ENCODE measurements around the gene RNF40. TPM values are rescaled to one million over a fixed set of nuclear protein-coding genes. Genes with fewer than 3 reads are reported as not detected.

The RNF40 gene
- total RNA-seq, 1 donor = 98.0 TPM

- peak in 1 of 3 donors; percentile 60 for DNase-seq (ENCODE audit: low read depth in 2 of 3, low spot score in 2 of 3)
Measured at GRCh38 chr16:30761427-30761927, 645 bp upstream of the RNF40 start.

- DNase-seq (ENCODE audit: low read depth in 2 of 3, low spot score in 2 of 3) = no peak
Measured at GRCh38 chr16:30762991-30763725, 1.0 kb downstream of the RNF40 start.

DNA sequence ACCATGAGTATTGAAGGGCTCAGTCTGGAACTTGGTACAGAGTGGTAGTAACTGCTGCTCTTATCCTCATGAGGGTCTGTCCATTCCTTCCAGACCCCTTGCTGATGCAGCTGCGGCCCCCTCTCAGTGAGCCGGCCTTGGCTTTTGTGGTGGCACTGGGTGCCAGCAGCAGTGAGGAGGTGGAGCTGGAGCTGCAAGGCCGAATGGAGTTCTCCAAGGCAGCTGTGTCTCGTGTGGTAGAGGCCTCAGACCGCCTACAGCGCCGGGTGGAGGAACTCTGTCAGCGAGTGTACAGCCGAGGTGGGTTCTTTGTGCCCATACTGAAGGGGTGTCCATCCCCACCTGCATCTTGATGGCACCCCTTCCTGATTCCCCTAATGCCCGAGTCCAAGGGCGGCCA lies 2.0 kb downstream of the RNF40 start:
- DNase-seq (ENCODE audit: low read depth in 2 of 3, low spot score in 2 of 3) = no peak

DNA sequence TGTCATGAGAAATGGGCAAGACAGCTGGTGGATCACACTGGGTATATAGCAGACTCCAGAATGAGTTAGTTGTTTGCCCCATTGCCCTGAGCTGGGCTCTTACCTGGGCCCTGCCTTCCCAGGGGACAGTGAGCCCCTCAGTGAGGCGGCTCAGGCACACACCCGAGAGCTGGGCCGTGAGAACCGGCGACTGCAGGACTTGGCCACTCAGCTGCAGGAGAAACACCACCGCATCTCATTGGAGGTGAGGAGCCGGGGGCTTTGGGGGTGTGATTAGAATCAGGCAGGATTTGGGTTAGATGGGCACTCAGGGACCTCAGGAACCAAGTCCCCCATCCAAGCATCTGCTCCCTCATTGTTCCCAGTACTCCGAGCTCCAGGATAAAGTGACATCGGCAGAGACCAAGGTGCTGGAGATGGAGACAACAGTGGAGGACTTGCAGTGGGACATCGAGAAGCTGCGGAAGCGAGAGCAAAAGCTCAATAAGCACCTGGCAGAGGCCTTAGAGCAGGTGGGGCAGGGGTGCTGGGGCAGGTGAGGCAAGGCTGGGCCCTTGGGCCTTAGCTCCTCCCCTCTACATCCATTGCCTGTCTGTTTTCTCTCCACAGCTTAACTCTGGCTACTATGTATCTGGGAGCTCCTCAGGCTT lies 2.8 kb downstream of the RNF40 start:
- DNase-seq (ENCODE audit: low read depth in 2 of 3, low spot score in 2 of 3) = no peak

DNA sequence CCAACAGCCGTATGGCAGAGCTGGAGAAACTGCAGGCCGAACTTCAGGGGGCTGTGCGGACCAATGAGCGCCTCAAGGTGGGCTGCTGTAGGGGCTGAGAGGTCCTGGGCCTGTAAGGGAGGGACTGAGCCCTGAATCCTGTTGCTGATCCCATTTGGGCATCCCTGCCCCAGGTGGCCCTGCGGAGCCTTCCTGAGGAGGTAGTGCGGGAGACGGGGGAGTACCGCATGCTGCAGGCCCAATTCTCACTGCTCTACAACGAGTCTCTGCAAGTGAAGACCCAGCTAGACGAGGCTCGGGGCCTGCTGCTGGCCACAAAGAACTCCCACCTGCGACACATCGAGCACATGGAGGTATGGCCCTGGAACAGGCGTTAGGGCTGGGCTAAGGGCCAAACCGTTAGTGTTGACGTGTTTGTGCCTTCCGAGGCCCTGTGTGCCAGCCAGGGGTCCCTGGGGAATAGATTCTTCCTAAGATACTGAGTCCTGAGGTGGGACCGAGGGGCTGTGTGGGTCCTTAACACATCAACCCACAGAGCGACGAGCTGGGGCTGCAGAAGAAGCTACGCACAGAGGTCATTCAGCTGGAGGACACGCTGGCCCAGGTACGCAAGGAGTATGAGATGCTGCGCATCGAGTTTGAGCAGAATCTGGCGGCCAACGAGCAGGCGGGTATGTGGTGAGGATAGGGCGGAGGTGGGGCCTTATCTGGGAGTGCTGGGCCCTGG lies 4.2 kb downstream of the RNF40 start:
- no peak for DNase-seq (ENCODE audit: low read depth in 2 of 3, low spot score in 2 of 3)

- DNase-seq (ENCODE audit: low read depth in 2 of 3, low spot score in 2 of 3) = no peak
Measured at GRCh38 chr16:30766933-30767284, 4.8 kb downstream of the RNF40 start.

- no peak for DNase-seq (ENCODE audit: low read depth in 2 of 3, low spot score in 2 of 3)
Measured at GRCh38 chr16:30767767-30768465, 5.8 kb downstream of the RNF40 start.

GRCh38 chr16:30768583-30769181 lies 6.6 kb downstream of the RNF40 start:
- DNase-seq (ENCODE audit: low read depth in 2 of 3, low spot score in 2 of 3) = no peak

DNA sequence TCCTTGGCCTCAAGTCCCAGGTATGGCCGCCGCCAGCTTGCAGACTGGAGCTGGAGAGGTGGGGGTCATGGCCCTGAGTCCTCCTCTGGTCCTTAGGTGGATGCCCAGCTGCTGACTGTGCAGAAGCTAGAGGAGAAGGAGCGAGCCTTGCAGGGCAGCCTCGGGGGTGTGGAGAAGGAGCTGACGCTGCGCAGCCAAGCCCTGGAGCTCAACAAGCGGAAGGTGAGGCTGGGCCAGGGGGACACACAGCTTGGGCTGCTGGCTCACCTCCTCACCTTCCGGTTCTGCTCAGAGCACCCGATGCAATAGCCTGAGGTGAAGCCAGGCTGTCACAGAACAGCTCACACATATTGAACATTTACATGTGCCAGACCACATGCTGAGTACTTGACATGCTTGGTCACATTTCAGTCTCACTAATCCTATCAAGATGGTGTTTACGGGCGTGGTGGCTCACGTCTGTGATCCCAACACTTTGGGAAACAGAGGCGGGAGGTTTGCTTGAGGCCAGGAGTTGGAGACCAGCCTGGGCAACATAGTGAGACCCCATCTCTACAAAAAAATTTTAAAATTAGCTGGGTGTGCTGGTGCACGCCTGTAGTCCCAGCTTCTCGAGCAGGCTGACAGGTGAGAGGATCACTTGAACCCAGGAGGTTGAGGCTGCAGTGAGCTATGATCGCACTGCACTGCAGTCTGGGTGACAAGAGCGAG lies 7.4 kb downstream of the RNF40 start:
- no peak for DNase-seq (ENCODE audit: low read depth in 2 of 3, low spot score in 2 of 3)

DNA sequence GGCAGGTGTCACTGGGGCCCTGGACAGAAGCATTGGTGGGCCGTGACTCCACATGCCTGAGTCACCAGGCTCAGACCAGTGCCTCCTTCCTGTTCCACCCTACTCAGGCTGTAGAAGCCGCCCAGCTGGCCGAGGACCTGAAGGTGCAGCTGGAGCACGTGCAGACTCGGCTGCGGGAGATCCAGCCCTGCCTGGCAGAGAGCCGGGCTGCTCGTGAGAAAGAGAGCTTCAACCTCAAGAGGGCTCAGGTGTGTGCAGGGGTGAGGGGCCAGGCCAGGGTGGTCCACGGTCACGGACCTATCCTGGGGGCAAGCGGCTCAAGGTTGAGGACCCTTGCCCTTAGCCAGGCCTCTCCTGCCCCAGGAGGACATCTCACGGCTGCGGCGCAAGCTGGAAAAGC lies 9.6 kb downstream of the RNF40 start:
- DNase-seq (ENCODE audit: low read depth in 2 of 3, low spot score in 2 of 3) = no peak

- DNase-seq (ENCODE audit: low read depth in 2 of 3, low spot score in 2 of 3) = no peak
Measured at GRCh38 chr16:30773826-30774225, 11.7 kb downstream of the RNF40 start.

- DNase-seq (ENCODE audit: low read depth in 2 of 3, low spot score in 2 of 3) = no peak
Measured at GRCh38 chr16:30774367-30775130, 12.4 kb downstream of the RNF40 start.

GRCh38 chr16:30775131-30775391 lies 12.9 kb downstream of the RNF40 start:
- DNase-seq (ENCODE audit: low read depth in 2 of 3, low spot score in 2 of 3) = no peak

DNA sequence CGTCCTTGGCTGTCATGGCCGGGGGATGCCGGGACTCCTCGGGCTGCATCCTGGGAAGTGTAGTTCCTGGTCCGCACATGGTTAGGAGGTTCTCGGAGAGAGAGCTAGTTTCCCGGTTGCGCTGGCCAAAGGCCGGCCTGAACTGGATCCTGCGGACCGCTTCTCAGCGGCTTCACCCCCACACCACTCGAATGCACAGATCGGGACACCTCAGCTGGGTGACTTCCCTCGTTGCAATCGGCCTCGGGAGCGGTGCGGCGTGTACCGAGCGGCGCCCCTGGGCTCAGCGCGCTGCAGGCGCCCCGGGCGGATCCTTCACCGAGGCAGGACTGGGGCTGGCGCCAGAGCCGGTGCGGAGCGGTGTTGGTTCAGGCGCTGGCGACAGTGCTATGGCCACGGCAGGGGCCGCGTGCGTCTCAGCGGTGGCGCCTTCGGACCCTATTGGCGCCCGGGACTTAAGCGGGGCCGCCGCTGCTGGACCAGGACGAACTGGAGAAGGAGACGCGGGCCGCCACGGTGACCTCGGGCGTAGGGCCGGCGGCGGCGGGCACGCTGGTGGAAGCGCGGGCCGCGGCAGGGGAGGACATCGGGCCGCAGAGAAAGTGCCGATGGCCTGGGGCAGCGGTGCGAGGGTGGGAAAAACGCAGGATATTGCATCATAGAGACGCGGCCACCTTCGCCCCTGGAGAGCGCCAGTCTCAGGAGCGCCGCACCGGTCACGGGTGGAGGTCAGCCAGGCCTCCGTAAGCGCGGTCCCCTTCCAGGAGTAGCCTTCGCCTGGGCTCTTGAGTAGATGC lies 13.5 kb downstream of the RNF40 start:
- DNase-seq (ENCODE audit: low read depth in 2 of 3, low spot score in 2 of 3) = peak in 2 of 3 donors; percentile 53 to 71

DNA sequence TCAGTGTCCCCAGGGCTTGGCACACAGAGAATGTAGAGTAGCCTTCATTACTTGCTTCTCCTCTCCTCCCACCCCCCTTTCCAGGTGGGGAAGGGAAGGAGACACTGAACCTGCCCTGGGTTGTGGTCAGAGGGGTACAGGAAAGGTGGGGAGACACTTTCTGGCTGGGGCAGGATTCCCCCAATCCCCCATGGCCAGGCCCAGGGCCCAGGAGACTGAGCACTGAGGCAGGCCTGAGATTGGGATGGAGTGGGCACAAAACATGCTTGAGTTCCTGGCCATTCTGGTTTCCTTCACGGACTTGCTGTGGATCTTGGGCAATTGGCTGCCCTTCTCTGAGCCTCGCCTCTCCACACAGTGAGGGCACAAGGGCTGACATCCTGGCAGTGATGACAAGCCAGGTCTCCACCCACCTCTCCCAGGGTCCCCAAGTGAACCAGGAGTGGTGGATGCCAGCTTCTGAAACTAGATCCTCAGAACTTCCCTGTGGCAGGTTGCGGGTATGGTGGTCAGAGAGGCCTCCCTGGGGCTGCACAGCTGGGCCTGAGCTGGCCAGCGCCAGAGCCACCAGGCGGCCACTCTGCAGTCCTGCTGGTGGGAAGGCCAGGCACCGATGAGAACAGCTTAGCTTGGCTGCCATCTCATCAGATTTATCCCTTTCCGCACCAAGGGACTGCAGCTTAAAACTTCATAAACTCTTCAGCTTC lies 15.6 kb downstream of the RNF40 start:
- DNase-seq (ENCODE audit: low read depth in 2 of 3, low spot score in 2 of 3) = no peak

- DNase-seq (ENCODE audit: low read depth in 2 of 3, low spot score in 2 of 3) = no peak
Measured at GRCh38 chr16:30778549-30779244, 16.6 kb downstream of the RNF40 start.

DNA sequence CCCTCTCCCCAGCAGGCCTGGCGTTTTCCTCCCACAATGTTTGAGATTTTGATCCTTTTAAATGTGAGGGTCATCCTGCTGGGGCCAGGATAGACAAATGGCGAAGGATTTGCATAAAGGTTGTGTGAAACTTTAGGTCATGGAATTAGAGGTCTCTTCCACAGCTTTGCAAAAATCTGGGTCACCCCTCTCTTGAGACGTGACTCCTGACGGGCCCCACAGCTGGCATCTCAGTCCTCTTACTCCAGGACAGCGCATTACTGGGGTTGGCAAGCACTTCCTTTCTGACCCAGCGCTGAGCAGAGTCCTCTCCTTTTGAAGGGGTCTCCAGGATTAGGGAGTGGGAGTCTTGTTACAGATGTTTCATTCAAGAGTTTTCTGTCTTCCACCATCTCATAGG lies 17.5 kb downstream of the RNF40 start:
- no peak for DNase-seq (ENCODE audit: low read depth in 2 of 3, low spot score in 2 of 3)

- no peak for DNase-seq (ENCODE audit: low read depth in 2 of 3, low spot score in 2 of 3)
Measured at GRCh38 chr16:30780021-30780420, 17.9 kb downstream of the RNF40 start.
